ENCODE results near the gene GPHN.

Gene GPHN

GRCh38 chr14:66831173-66831572 is 323.2 kb downstream of the GPHN start:
- TF ChIP-seq RAD21 (IDR thresholded peaks at IDR 0.05; ENCODE audit: low read depth): no peak
- TF ChIP-seq NFIC (IDR thresholded peaks at IDR 0.05): no peak
- no peak for TF ChIP-seq EGR1 (IDR thresholded peaks at IDR 0.05)

- no peak for TF ChIP-seq EP300 (IDR thresholded peaks at IDR 0.05; ENCODE audit: borderline replicate concordance)
- TF ChIP-seq, protein P1, sequence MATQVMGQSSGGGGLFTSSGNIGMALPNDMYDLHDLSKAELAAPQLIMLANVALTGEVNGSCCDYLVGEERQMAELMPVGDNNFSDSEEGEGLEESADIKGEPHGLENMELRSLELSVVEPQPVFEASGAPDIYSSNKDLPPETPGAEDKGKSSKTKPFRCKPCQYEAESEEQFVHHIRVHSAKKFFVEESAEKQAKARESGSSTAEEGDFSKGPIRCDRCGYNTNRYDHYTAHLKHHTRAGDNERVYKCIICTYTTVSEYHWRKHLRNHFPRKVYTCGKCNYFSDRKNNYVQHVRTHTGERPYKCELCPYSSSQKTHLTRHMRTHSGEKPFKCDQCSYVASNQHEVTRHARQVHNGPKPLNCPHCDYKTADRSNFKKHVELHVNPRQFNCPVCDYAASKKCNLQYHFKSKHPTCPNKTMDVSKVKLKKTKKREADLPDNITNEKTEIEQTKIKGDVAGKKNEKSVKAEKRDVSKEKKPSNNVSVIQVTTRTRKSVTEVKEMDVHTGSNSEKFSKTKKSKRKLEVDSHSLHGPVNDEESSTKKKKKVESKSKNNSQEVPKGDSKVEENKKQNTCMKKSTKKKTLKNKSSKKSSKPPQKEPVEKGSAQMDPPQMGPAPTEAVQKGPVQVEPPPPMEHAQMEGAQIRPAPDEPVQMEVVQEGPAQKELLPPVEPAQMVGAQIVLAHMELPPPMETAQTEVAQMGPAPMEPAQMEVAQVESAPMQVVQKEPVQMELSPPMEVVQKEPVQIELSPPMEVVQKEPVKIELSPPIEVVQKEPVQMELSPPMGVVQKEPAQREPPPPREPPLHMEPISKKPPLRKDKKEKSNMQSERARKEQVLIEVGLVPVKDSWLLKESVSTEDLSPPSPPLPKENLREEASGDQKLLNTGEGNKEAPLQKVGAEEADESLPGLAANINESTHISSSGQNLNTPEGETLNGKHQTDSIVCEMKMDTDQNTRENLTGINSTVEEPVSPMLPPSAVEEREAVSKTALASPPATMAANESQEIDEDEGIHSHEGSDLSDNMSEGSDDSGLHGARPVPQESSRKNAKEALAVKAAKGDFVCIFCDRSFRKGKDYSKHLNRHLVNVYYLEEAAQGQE (IDR thresholded peaks at IDR 0.05; ENCODE audit: low read depth): no peak
- no peak for TF ChIP-seq TAF1 (IDR thresholded peaks at IDR 0.05; ENCODE audit: low read depth)
- TF ChIP-seq FOXM1 (IDR thresholded peaks at IDR 0.05; ENCODE audit: borderline replicate concordance, low read depth): no peak
- no peak for TF ChIP-seq CEBPB (IDR thresholded peaks at IDR 0.05)
- TF ChIP-seq, protein P2, sequence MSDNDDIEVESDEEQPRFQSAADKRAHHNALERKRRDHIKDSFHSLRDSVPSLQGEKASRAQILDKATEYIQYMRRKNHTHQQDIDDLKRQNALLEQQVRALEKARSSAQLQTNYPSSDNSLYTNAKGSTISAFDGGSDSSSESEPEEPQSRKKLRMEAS (IDR thresholded peaks at IDR 0.05): no peak
- no peak for TF ChIP-seq EGR1 (IDR thresholded peaks at IDR 0.05)
- no peak for TF ChIP-seq USF1 (IDR thresholded peaks at IDR 0.05)
- no peak for TF ChIP-seq ZBTB7A (IDR thresholded peaks at IDR 0.05; ENCODE audit: low read depth)
- TF ChIP-seq YY1 (IDR thresholded peaks at IDR 0.05; ENCODE audit: low read depth): no peak
- TF ChIP-seq TEAD4 (IDR thresholded peaks at IDR 0.05): no peak
- no peak for TF ChIP-seq CREB1 (IDR thresholded peaks at IDR 0.05; ENCODE audit: low read depth)
- TF ChIP-seq NFIC (IDR thresholded peaks at IDR 0.05): no peak
- no peak for TF ChIP-seq TCF12 (IDR thresholded peaks at IDR 0.05; ENCODE audit: low read depth)
- no peak for TF ChIP-seq RAD21 (IDR thresholded peaks at IDR 0.05; ENCODE audit: low read depth)
These were observed 325.9 kb downstream of the GPHN start for GRCh38 chr14:66833816-66834215.

DNA sequence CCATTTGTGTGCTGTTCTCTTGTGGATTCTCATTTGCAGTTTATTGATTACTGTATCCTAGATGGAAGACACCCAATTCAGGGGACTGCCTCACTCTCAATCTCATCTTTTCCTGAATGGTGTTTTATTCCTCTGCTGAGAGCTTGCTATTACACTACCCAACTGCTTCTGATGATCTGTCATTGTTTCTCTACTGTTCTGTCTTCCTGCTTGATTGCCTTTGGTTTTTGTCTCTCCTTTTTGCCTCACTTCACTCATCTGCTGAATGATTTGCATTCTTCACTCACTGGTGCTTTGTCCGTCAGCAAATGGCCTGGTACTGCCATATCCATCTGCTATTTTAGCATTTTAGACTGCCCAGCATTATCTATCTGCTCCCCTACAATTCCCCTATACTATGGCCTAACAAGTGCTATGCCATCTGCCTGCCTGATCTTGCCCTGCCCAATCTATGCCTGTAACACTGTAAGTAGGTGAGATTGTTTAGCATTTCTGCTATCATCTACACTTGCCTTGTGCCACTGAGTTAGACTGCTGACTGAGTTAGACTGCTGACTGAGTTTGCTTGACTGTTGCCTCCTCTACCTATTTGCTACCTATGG is 335.1 kb downstream of the GPHN start:
- TF ChIP-seq CREB1 (IDR thresholded peaks at IDR 0.05; ENCODE audit: low read depth): no peak
- TF ChIP-seq TAF1 (IDR thresholded peaks at IDR 0.05; ENCODE audit: low read depth): no peak
- TF ChIP-seq NFIC (IDR thresholded peaks at IDR 0.05): no peak
- TF ChIP-seq TEAD4 (IDR thresholded peaks at IDR 0.05): no peak
- TF ChIP-seq TCF12 (IDR thresholded peaks at IDR 0.05; ENCODE audit: low read depth): no peak

- TF ChIP-seq RAD21 (IDR thresholded peaks at IDR 0.05; ENCODE audit: low read depth) (no peak), TCF12 (IDR thresholded peaks at IDR 0.05; ENCODE audit: low read depth) (no peak), NFIC (IDR thresholded peaks at IDR 0.05) (no peak), TAF1 (IDR thresholded peaks at IDR 0.05; ENCODE audit: low read depth) (no peak), CREB1 (IDR thresholded peaks at IDR 0.05; ENCODE audit: low read depth) (no peak), EP300 (IDR thresholded peaks at IDR 0.05; ENCODE audit: borderline replicate concordance) (no peak), USF1 (IDR thresholded peaks at IDR 0.05) (no peak), ZBTB7A (IDR thresholded peaks at IDR 0.05; ENCODE audit: low read depth) (no peak), EGR1 (IDR thresholded peaks at IDR 0.05) (no peak), FOXM1 (IDR thresholded peaks at IDR 0.05; ENCODE audit: borderline replicate concordance, low read depth) (no peak), CEBPB (IDR thresholded peaks at IDR 0.05) (no peak)
- TF ChIP-seq, protein P1 (IDR thresholded peaks at IDR 0.05; ENCODE audit: low read depth): no peak
These were observed 342.4 kb downstream of the GPHN start for GRCh38 chr14:66850258-66850888.

- TF ChIP-seq, protein P2 (IDR thresholded peaks at IDR 0.05): no peak
- no peak for TF ChIP-seq CREB1 (IDR thresholded peaks at IDR 0.05; ENCODE audit: low read depth)
These were observed 345.4 kb downstream of the GPHN start for GRCh38 chr14:66853311-66853710.

DNA sequence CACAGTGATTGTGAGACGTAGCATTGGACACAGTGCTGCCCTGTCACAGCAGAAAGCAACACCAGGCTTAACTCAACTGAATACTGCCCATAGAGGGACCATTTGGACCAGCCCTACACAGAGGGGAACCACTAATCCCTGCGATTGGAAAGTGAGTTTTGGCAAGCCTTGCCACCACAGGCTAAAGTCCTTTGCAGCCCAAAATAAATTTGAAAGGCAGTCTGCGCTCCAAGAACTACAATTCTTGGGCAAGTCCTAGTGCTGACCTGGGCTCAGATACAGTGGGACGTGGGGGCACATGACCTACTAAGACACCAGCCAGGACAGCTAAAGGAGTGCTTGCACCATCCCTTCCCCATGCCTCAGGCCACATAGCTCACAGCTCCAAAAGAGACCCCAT is 349.9 kb downstream of the GPHN start:
- TF ChIP-seq TEAD4 (IDR thresholded peaks at IDR 0.05) (no peak), EP300 (IDR thresholded peaks at IDR 0.05; ENCODE audit: borderline replicate concordance) (no peak)

All from Ishikawa (cell line).